ENCODE data around the gene STK32C.

STK32C gene

DNA sequence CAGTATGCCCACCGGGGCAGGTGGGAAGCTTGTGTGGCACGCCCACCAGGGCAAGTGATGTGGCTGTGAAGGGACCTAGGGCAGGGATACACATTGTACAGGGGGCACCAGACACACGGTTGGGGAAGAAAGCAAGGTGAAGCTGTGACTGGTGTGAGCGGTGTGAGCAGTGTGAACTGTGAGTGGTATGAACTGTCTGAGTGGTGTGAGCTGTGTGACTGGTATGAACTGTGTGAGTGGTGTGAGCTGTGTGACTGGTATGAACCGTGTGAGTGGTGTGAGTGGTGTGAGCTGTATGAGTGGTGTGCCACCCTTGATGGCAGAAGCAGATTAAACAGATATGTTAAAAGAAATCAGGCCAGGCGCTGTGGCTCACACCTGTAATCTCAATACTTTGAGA, 72.9 kb downstream of the STK32C start:
- no peak overlapping the region for H3K4me3 ChIP-seq (replicated peaks; ENCODE audit: low read depth, low read length)
- no peak for DNase-seq (ENCODE audit: extremely low read depth, insufficient read length)
- H3K36me3 ChIP-seq (ENCODE audit: control insufficient read depth, insufficient read depth, low read length): no peaks in the 10 kb centered on the region
- H3K27me3 ChIP-seq (replicated peaks; ENCODE audit: control insufficient read depth, insufficient read depth, low read length): no peaks in the 10 kb centered on the region; the same call in none of the 2 replicates
- TF ChIP-seq, protein P1, sequence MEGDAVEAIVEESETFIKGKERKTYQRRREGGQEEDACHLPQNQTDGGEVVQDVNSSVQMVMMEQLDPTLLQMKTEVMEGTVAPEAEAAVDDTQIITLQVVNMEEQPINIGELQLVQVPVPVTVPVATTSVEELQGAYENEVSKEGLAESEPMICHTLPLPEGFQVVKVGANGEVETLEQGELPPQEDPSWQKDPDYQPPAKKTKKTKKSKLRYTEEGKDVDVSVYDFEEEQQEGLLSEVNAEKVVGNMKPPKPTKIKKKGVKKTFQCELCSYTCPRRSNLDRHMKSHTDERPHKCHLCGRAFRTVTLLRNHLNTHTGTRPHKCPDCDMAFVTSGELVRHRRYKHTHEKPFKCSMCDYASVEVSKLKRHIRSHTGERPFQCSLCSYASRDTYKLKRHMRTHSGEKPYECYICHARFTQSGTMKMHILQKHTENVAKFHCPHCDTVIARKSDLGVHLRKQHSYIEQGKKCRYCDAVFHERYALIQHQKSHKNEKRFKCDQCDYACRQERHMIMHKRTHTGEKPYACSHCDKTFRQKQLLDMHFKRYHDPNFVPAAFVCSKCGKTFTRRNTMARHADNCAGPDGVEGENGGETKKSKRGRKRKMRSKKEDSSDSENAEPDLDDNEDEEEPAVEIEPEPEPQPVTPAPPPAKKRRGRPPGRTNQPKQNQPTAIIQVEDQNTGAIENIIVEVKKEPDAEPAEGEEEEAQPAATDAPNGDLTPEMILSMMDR (IDR thresholded peaks at IDR 0.05; ENCODE audit: insufficient read depth, low read length, poor library complexity, severe bottlenecking): no peak

DNA sequence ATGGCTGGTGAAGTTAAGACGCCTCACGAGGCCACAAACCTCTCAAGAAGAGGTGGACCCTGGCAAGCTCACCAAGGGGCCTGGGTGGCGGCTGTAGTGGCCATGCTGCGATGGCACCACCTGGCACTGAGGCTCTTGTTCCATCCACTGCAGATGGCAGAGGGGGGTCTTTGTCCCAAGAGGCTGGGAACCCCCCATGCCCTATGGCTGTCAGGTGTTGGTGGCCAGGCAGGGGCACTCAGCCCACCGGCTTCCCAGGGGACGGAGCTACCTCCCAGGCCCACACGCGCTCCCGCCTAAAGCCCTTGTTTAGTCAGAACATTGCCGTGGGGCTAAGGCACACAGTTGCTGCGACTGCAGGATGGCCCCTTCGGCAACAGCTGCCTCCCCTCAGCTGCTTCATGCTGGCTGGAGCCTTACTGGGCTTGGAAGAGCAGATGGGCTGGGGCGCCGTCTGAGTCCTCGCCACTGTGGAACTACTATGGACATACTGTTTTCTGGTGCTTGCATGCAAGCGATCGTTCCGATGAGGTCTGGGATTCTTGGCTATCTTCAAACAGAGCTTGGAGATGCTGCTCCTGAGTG, 74.2 kb downstream of the STK32C start:
- TF ChIP-seq, protein P1 (IDR thresholded peaks at IDR 0.05; ENCODE audit: insufficient read depth, low read length, poor library complexity, severe bottlenecking): no peak
- no peaks in the 10 kb centered on the region for H3K36me3 ChIP-seq (ENCODE audit: control insufficient read depth, insufficient read depth, low read length)
- no peak for DNase-seq (ENCODE audit: extremely low read depth, insufficient read length)
- no peak overlapping the region for H3K4me3 ChIP-seq (replicated peaks; ENCODE audit: low read depth, low read length)
- H3K27me3 ChIP-seq (replicated peaks; ENCODE audit: control insufficient read depth, insufficient read depth, low read length): no peaks in the 10 kb centered on the region; the same call in none of the 2 replicates

DNA sequence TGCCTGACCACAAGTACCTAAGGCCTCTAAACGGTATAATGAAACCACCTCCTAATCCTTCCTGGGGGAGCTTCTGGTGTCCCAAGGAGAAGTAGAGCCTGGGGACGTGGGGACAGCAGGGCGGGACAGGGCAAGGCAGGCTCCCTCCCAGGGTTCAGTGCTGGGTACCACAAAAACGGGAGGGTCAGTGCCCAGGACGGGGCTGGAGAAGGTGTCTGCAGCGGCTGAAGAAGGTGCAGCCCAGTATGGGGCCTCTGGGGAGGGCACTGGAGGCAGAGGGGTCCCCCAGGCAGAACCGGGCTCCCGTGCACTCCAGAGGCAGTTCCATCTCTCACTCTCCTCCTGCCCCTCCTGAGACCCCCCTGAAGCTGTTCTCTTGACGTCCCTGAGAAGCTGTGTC, 74.8 kb downstream of the STK32C start:
- no peaks in the 10 kb centered on the region; the same call in 1 of the 2 replicates for H3K27me3 ChIP-seq (replicated peaks; ENCODE audit: control insufficient read depth, insufficient read depth, low read length)
- TF ChIP-seq, protein P1 (IDR thresholded peaks at IDR 0.05; ENCODE audit: insufficient read depth, low read length, poor library complexity, severe bottlenecking): no peak
- no peak overlapping the region for H3K4me3 ChIP-seq (replicated peaks; ENCODE audit: low read depth, low read length)
- no peaks in the 10 kb centered on the region for H3K36me3 ChIP-seq (ENCODE audit: control insufficient read depth, insufficient read depth, low read length)
- no peak for DNase-seq (ENCODE audit: extremely low read depth, insufficient read length)

DNA sequence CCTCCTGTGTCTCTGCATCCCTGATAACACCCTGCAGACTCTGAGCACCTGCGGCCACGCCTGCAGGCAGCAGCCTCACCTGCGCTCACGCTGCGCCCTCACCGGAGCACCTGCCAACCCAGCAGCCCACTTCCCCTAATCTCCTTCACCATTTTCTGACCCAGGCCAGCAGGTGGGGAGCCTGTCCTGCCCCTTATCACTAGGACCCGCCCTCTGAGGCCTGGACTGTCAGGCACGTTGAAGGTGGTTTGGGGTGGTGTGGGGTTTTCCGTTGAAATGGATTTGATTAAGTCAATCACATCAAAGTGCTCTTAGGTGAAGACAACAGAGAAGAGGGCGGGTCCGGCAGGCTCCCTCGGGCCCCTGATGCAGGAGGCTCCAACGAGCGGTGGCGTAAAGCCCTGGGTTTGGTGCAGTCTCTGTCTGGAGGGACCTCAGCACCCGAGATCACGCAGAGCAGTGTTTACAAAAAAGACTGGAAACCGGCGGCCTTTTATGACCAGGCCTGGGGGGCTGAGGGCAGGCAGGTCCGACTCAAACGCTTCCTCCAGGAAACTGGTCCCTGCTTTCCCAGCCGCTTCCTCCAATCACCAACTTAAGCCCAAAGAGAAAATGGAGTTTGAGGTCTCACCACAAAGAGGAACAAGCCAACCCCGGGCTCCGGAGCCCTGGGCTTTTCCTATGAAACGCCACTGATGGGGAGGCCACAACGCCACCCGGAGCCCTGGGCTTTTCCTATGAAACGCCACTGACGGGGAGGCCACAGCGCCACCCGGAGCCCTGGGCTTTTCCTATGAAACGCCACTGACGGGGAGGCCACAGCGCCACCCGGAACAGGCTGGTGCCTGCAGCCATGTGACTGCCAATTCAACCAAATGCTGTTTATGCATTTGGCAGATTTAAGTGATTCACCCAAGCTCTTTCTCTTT, 75.5 kb downstream of the STK32C start:
- DNase-seq (ENCODE audit: extremely low read depth, insufficient read length): no peak
- TF ChIP-seq, protein P1 (IDR thresholded peaks at IDR 0.05; ENCODE audit: insufficient read depth, low read length, poor library complexity, severe bottlenecking): no peak
- Histone ChIP-seq H3K36me3 (ENCODE audit: control insufficient read depth, insufficient read depth, low read length) (no peaks in the 10 kb centered on the region), H3K27me3 (replicated peaks; ENCODE audit: control insufficient read depth, insufficient read depth, low read length) (no peaks in the 10 kb centered on the region; the same call in 1 of the 2 replicates), H3K4me3 (replicated peaks; ENCODE audit: low read depth, low read length) (no peak overlapping the region)

DNA sequence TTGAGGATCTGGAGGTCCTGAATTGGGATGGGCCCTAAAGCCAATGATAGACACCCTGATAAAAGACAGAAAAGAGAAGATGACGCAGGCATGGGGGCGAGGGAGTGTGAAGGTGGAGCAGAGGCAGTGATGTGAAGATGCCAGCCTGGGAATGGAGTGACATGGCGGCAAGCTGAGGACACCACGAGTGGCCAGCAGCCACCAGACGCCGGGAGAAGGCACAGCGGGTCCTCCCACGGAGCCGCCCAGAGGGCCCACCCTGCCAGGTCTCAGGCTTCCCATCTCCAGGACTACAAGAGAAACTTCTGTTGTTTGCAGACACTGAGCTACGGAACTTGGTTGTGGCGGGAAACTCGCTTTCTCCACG, 76.1 kb downstream of the STK32C start:
- H3K36me3 ChIP-seq (ENCODE audit: control insufficient read depth, insufficient read depth, low read length): no peaks in the 10 kb centered on the region
- H3K4me3 ChIP-seq (replicated peaks; ENCODE audit: low read depth, low read length): no peak overlapping the region
- H3K27me3 ChIP-seq (replicated peaks; ENCODE audit: control insufficient read depth, insufficient read depth, low read length): no peaks in the 10 kb centered on the region; the same call in 1 of the 2 replicates
- no peak for DNase-seq (ENCODE audit: extremely low read depth, insufficient read length)
- TF ChIP-seq, protein P1 (IDR thresholded peaks at IDR 0.05; ENCODE audit: insufficient read depth, low read length, poor library complexity, severe bottlenecking): no peak
